Prostate gland (tissue), 2 donors: ENCODE data around the gene DUSP28. TPM values are rescaled to one million over a fixed set of nuclear protein-coding genes. Genes with fewer than 3 reads are reported as not detected.

ENCODE experiments used
- DNase-seq: peaks from one replicate; pipeline ENCODE4 v3.0.0-alpha.2; 2019; ENCODE audit warnings: low spot score
- H3K27ac ChIP-seq, 2 donors: fragments of 200-600 bp; sonication (generic); 2 replicates each; pipeline ENCODE4 v1.5.1; 2017 to 2019
- H3K27me3 ChIP-seq: fragments of 200-600 bp; sonication (generic); replicated peaks from 2 replicates; pipeline ENCODE4 v1.5.1; 2019; ENCODE audit not compliant: insufficient read depth
- H3K36me3 ChIP-seq, 2 donors: fragments of 200-600 bp; sonication (generic); 1 replicate in 1 of 2; 2 replicates in 1 of 2; pipeline versions ENCODE4 v1.5.1 to v1.8.1; 2017 to 2019
- H3K4me1 ChIP-seq: fragments of 200-600 bp; sonication (generic); replicated peaks from 2 replicates; pipeline ENCODE4 v1.5.1; 2019
- H3K4me3 ChIP-seq, 2 donors: fragments of 200-600 bp; sonication (generic); 2 replicates each; pipeline ENCODE4 v1.5.1; 2017 to 2019
- H3K9me3 ChIP-seq: fragments of 200-600 bp; sonication (generic); 2 replicates; pipeline ENCODE4 v1.5.1; 2017
- POLR2A ChIP-seq: fragments of 450-650 bp; IDR thresholded peaks from one replicate; pipeline ENCODE4 v1.6.1; 2016; ENCODE audit warnings: antibody characterized with exemption, mild to moderate bottlenecking
- POLR2AphosphoS5 ChIP-seq: sonication (generic); formaldehyde crosslinking; IDR thresholded peaks from one replicate; pipeline ENCODE4 v1.6.1; 2017; ENCODE audit warnings: antibody characterized with exemption
- WGBS: methylation state at CpG from one replicate; pipeline ENCODE4 v1.1.5; 2018; 5-methylcytosine and 5-hydroxymethylcytosine counted together
- intact Hi-C: fragments of 100-400 bp; cut with DNase I; formaldehyde crosslinking; loops from one replicate; pipeline ENCODE4 v1.14.2; 2022
- total RNA-seq, 2 donors: library from RNA; depleted of rRNA; stranded (reverse); fragments of >200 nt; gene quantifications; one replicate each; pipeline ENCODE4 v1.1.0, GENCODE V29; 2016
- TF ChIP-seq, protein P1 (sequence below), 4 experiments: fragments of 200-600 bp in 2 of 4; fragments of 450-650 bp in 2 of 4; sonication (generic) in 2 of 4; IDR thresholded peaks; 1 replicate in 3 of 4; 2 replicates in 1 of 4; pipeline ENCODE4 v1.5.1; 2016 to 2019; ENCODE audit warnings: antibody characterized with exemption in 4 of 4, mild to moderate bottlenecking in 2 of 4, moderate library complexity in 2 of 4

Gene DUSP28
- total RNA-seq, 2 donors from 2014 or later: 18.4 to 18.6 TPM

DNA sequence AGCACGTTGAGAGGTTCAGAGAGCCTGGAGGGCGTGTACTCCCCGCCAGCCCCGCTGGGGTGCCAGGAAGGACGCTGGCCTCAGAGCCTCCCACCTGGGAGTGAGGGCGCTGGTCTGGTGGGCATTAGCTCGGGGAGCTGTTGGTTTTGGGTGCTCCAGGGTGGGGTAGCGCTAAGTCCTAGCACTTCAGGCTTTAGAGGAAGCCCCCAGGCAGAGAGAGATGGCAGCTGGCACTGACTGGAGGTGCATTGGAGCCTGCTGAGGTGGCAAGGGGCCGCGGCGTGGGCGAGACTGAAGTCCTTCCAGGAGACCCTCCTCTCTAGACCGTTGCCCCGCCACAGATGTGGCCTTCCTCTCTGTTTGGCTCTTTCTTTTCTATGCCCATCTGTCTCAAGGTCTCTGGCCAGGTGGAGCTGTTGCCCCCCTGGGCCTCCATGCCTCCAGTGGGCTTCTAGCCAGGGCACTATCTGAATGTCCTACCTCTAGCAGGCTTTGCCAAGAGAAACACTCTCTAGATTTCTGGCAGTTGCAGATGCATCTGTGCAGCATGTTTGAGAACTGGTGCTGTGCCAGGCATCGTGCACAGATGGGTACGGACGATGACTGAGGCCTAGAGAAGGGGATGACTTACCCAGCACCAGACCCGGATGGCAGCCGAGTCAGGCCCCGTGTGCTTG is 33.0 kb downstream of the DUSP28 start:
- intact Hi-C loops: no loop called here
- WGBS: 79% methylated on average over 20 of the region's 20 CpGs

DNA sequence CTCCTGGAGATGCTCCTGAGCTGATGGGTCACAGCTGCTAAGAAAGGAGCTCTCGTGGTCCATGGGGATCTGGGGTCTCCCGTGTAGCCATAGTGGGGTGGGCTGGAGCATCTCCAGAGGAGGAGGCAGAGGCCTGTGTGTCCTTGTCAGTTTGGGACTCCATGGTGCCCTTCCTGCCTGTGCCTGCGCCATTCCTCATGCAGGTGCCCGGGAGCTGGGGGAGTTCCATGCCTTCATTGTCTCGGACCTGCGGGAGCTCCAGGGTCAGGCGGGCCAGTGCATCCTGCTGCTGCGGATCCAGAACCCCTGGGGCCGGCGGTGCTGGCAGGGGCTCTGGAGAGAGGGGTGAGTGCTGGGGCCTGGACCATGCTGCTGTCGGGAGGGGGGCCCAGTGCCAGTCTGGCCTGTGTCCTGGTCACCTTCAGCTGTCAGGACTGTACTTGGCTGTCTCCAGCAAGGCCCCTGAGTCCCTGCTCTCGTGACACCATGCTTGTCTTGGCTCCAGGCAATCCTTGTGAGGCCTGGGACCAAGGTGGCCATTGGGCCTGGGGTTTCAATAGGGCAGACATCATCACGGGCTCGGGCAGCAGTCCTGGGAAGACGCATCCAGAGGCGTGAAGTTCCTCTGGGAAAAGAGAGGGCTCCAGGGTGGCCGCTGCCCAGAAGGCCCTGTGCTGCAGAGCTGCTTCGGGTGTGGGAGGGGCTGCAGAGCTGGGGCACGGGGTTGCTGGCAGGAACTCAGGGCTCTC is 33.7 kb downstream of the DUSP28 start:
- no peaks in the 10 kb centered on the region for H3K9me3 ChIP-seq
- no peak overlapping the region for H3K27ac ChIP-seq
- peaks cover 25% of the 10 kb centered on the region for H3K4me1 ChIP-seq
- 79% methylated on average over 19 of the region's 19 CpGs for WGBS
- no peaks in the 10 kb centered on the region for H3K27me3 ChIP-seq
- DNase-seq: no peak
- no peaks in the 10 kb centered on the region for H3K36me3 ChIP-seq
- intact Hi-C loops: no loop called here
- H3K4me3 ChIP-seq: no peak overlapping the region
- TF ChIP-seq POLR2AphosphoS5: no peak
- TF ChIP-seq POLR2A: no peak
- TF ChIP-seq, protein P1, sequence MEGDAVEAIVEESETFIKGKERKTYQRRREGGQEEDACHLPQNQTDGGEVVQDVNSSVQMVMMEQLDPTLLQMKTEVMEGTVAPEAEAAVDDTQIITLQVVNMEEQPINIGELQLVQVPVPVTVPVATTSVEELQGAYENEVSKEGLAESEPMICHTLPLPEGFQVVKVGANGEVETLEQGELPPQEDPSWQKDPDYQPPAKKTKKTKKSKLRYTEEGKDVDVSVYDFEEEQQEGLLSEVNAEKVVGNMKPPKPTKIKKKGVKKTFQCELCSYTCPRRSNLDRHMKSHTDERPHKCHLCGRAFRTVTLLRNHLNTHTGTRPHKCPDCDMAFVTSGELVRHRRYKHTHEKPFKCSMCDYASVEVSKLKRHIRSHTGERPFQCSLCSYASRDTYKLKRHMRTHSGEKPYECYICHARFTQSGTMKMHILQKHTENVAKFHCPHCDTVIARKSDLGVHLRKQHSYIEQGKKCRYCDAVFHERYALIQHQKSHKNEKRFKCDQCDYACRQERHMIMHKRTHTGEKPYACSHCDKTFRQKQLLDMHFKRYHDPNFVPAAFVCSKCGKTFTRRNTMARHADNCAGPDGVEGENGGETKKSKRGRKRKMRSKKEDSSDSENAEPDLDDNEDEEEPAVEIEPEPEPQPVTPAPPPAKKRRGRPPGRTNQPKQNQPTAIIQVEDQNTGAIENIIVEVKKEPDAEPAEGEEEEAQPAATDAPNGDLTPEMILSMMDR (IDR thresholded peaks at IDR 0.05): no peak

More for the DNA sequence above, 33.0 kb downstream of the DUSP28 start:
- H3K36me3 ChIP-seq: no peaks in the 10 kb centered on the region
- no peaks in the 10 kb centered on the region for H3K9me3 ChIP-seq
- TF ChIP-seq, protein P1 (IDR thresholded peaks at IDR 0.05): no peak
- TF ChIP-seq POLR2A: no peak
- TF ChIP-seq POLR2AphosphoS5: no peak
- no peak overlapping the region for H3K4me3 ChIP-seq
- no peaks in the 10 kb centered on the region for H3K27me3 ChIP-seq
- DNase-seq: no peak
- peaks cover 25% of the 10 kb centered on the region for H3K4me1 ChIP-seq
- no peak overlapping the region for H3K27ac ChIP-seq

DNA sequence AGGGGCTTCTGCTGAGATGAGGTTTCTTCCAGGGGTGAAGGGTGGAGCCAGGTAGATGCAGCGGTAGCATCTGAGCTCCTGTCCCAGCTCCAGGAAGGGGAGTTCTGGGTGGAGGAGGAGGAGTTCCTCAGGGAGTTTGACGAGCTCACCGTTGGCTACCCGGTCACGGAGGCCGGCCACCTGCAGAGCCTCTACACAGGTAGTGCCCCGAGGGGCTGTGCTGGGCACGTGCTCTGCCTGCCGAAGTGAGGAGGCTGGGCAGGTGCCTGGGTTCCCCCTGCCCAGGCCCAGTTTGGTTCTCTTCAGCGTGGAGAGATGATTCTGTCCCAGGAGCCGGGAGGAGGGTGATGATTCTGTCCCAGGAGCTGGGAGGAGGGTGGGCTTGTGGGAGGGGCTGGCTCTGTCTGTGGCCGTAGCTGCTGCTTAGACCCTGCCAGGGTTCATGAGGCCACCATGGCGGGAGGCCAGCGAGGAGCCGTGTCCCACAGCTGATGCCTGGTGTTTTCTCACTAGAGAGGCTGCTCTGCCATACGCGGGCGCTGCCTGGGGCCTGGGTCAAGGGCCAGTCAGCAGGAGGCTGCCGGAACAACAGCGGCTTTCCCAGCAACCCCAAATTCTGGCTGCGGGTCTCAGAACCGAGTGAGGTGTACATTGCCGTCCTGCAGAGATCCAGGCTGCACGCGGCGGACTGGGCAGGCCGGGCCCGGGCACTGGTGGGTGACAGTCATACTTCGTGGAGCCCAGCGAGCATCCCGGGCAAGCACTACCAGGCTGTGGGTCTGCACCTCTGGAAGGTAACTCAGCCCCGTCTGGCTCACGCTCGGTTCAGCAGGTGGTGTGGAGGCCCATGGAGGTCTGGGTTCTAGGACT is 34.6 kb downstream of the DUSP28 start:
- Histone ChIP-seq H3K9me3 (no peaks in the 10 kb centered on the region), H3K4me3 (no peak overlapping the region), H3K27ac (peak overlapping the region in 1 of 2 donors; percentile 46), H3K36me3 (no peaks in the 10 kb centered on the region), H3K27me3 (no peaks in the 10 kb centered on the region), H3K4me1 (peaks cover 25% of the 10 kb centered on the region)
- intact Hi-C loops: no loop called here
- TF ChIP-seq POLR2A: no peak
- TF ChIP-seq POLR2AphosphoS5: no peak
- TF ChIP-seq, protein P1 (IDR thresholded peaks at IDR 0.05): no peak
- DNase-seq: no peak
- WGBS: 67% methylated on average over 29 of the region's 34 CpGs

DNA sequence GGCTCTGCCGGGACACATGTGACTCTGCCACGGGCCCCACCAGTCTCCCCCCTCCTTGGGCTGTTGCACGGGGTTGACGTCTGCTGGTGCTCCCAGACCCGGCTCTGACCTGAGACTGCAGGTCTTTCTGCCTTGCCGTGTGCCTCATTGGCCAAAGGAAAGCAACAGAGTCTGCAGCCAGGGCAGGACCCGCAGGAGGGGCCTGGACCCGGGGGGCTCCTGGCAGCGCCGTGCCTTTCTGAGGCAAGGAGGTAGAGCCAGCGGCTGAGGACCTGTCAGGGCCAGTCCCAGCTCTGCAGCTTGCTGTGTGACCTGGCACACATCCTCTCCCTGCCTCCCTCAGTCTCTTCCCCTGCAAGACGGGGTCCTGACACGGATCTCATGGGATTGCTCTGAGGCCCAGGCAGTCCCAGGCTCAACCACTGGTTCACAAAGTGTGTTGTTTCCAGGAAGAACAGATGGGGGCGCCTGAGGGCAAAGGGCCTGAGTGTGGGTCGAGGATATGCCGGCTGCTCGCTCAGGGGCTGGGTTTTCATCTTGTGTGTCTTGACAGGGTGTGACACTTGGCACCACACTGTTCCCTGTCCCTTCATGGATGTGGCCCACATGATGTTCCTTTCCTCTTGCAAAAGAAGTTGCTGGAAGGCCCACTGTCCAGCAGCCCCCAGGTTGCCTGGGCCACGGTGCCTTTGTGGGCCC is 35.4 kb downstream of the DUSP28 start:
- peaks cover 25% of the 10 kb centered on the region for H3K4me1 ChIP-seq
- peak overlapping the region; percentile 44 to 46 for H3K27ac ChIP-seq
- H3K4me3 ChIP-seq: no peak overlapping the region
- no peaks in the 10 kb centered on the region for H3K36me3 ChIP-seq
- H3K9me3 ChIP-seq: no peaks in the 10 kb centered on the region
- intact Hi-C loops: no loop called here
- 38% methylated on average over 18 of the region's 18 CpGs for WGBS
- no peak for DNase-seq
- H3K27me3 ChIP-seq: no peaks in the 10 kb centered on the region
- no peak for TF ChIP-seq POLR2A
- no peak for TF ChIP-seq POLR2AphosphoS5
- TF ChIP-seq, protein P1 (IDR thresholded peaks at IDR 0.05): peak in 1 of 4 experiments; percentile 37
